ENCODE measurements around the gene SRSF7. TPM values are rescaled to one million over a fixed set of nuclear protein-coding genes. Genes with fewer than 3 reads are reported as not detected.

SRSF7 gene
- total and polyA plus RNA-seq, 2 donors (not counting 3 experiments of a cell fraction or from before 2014, with no cell fraction given): 165 to 202 TPM

DNA sequence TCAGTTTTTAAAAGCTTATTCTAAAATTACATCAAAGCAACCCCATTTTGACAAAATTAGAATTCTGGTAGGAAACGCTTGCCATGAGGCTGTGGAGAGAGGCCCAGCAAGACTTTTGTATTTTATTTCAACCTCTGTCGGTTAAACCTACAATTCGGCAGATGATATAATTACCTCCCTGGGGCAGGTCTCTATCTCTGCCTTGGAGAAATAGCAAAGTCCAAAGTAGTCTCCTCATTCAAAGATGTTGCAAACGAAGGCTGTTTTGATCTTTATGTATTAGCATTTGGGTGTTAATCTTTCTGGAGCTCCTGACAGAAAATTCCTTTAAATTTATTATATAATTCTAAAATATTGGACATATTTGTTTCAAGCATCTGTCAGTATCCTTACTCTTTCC is 49.6 kb downstream of the SRSF7 start:
- Histone ChIP-seq H4K20me1 (replicated peaks; ENCODE audit: control insufficient read depth, extremely low read depth, insufficient read depth, low read length) (no peaks in the 10 kb centered on the region), H3K36me3 (ENCODE audit: control insufficient read depth in 2 of 2, extremely low read depth in 1 of 2, insufficient read depth in 2 of 2, low read length in 2 of 2) (no peaks in the 10 kb centered on the region), H3K9me3 (replicated peaks; ENCODE audit: control insufficient read depth, insufficient read depth, low read length) (no peaks in the 10 kb centered on the region), H3K4me2 (ENCODE audit: insufficient read depth, low read length) (no peak overlapping the region), H3K9ac (replicated peaks; ENCODE audit: extremely low read depth, insufficient read depth, low read length) (no peak overlapping the region), H3K4me1 (ENCODE audit: control insufficient read depth, extremely low read depth, insufficient read depth, low read length) (no peaks in the 10 kb centered on the region), H3K79me2 (ENCODE audit: control insufficient read depth, insufficient read depth, low read length) (no peaks in the 10 kb centered on the region), H2AFZ (ENCODE audit: low read depth, low read length) (no peak overlapping the region), H3K4me3 (replicated peaks in 1 of 3; ENCODE audit: insufficient read depth in 1 of 3, low read depth in 1 of 3, low read length in 3 of 3) (no peak overlapping the region), H3K27me3 (ENCODE audit: control insufficient read depth in 2 of 2, insufficient read depth in 2 of 2, low read length in 2 of 2) (no peaks in the 10 kb centered on the region), H3K27ac (ENCODE audit: insufficient read depth, low read depth, low read length) (no peak overlapping the region), H3K9me1 (replicated peaks; ENCODE audit: control insufficient read depth, extremely low read depth, insufficient read depth, low read length) (no peaks in the 10 kb centered on the region)
- no peak for FAIRE-seq
- POLR2A ChIA-PET: no interaction called here
- BruUV-seq (replicated peaks): no TSS peak
- intact Hi-C loops (cut with micrococcal nuclease): no loop called here
- CTCF ChIA-PET: no interaction called here
- TF ChIP-seq EZH2 (IDR thresholded peaks at IDR 0.05; ENCODE audit: borderline replicate concordance, low read depth, low read length, severe bottlenecking): no peak
- TF ChIP-seq, protein P1, sequence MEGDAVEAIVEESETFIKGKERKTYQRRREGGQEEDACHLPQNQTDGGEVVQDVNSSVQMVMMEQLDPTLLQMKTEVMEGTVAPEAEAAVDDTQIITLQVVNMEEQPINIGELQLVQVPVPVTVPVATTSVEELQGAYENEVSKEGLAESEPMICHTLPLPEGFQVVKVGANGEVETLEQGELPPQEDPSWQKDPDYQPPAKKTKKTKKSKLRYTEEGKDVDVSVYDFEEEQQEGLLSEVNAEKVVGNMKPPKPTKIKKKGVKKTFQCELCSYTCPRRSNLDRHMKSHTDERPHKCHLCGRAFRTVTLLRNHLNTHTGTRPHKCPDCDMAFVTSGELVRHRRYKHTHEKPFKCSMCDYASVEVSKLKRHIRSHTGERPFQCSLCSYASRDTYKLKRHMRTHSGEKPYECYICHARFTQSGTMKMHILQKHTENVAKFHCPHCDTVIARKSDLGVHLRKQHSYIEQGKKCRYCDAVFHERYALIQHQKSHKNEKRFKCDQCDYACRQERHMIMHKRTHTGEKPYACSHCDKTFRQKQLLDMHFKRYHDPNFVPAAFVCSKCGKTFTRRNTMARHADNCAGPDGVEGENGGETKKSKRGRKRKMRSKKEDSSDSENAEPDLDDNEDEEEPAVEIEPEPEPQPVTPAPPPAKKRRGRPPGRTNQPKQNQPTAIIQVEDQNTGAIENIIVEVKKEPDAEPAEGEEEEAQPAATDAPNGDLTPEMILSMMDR (IDR thresholded peaks at IDR 0.05; ENCODE audit: extremely low read depth in 1 of 2, insufficient read depth in 1 of 2, low read depth in 1 of 2, low read length in 2 of 2): no peak
- TF ChIP-seq FOS (IDR thresholded peaks at IDR 0.05; ENCODE audit: borderline replicate concordance, insufficient read depth, low read length): no peak
- TF ChIP-seq JUN (IDR thresholded peaks at IDR 0.05; ENCODE audit: borderline replicate concordance, insufficient read depth, insufficient read length, low read depth): no peak
- TF ChIP-seq, protein P2, sequence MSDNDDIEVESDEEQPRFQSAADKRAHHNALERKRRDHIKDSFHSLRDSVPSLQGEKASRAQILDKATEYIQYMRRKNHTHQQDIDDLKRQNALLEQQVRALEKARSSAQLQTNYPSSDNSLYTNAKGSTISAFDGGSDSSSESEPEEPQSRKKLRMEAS (IDR thresholded peaks at IDR 0.05; ENCODE audit: insufficient read depth, insufficient read length): no peak
- TF ChIP-seq POLR2A (IDR thresholded peaks at IDR 0.05; ENCODE audit: low read depth, low read length): no peak
- no peak for TF ChIP-seq GATA2 (IDR thresholded peaks at IDR 0.05; ENCODE audit: insufficient read depth, insufficient read length, low read depth, low read length)
- no peak for TF ChIP-seq MYC (IDR thresholded peaks at IDR 0.05; ENCODE audit: low read depth, low read length)
- TF ChIP-seq POLR2AphosphoS5 (IDR thresholded peaks at IDR 0.05; ENCODE audit: insufficient read depth, low read depth, low read length): no peak
- no peak for DNase-seq (ENCODE audit: low read depth, low spot score)
- dilution Hi-C loops (cut with MboI; ENCODE audit: extremely low pct_ligation_motif_present, low sequenced_read_pairs): no loop called here

All from endothelial cell of umbilical vein (primary cell).